HG03175 (cell line): ENCODE data around the gene CDH6.

Experiments
- ATAC-seq: cut with Tn5 transposase; IDR thresholded peaks from one replicate; pipeline ENCODE4 v1.9.1; 2021; ENCODE audit warnings: mild to moderate bottlenecking, moderate library complexity; ENCODE audit not compliant: unreplicated experiment

The CDH6 gene

GRCh38 chr5:31193591-31194467, at the start of gene CDH6:
TSS of gene CDH6 (plus strand) at chr5:31193686. CDS start at chr5:31267474, 73,788 bp downstream.
- no peak for ATAC-seq

GRCh38 chr5:31144364-31144763, 49.1 kb upstream of the CDH6 start:
- no peak for ATAC-seq

GRCh38 chr5:31148959-31149475, 44.5 kb upstream of the CDH6 start:
- ATAC-seq, result no peak

DNA sequence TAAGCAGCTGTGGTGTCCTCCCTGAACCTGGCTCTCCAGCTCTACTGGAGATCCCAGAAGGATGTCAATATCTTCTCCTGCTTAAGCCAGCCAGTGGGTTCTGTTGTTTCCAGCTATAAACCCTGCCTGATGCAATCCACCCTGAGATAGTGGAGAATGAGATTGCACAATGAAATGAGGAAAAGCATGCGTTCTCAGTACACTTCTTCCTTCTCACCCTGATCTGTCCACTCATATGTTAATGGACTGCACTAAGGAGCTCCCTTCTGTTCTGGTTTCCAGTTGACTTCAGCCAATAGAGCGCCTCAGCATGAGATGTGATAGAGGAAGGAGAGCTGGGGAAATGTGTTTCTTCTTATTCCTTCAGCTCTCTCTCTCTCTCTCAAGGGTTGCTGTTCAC, 40.0 kb upstream of the CDH6 start:
- ATAC-seq, result no peak

GRCh38 chr5:31156631-31157160, 36.8 kb upstream of the CDH6 start:
- no peak for ATAC-seq

- ATAC-seq, result no peak
These were observed 35.8 kb upstream of the CDH6 start for GRCh38 chr5:31157720-31158119.

DNA sequence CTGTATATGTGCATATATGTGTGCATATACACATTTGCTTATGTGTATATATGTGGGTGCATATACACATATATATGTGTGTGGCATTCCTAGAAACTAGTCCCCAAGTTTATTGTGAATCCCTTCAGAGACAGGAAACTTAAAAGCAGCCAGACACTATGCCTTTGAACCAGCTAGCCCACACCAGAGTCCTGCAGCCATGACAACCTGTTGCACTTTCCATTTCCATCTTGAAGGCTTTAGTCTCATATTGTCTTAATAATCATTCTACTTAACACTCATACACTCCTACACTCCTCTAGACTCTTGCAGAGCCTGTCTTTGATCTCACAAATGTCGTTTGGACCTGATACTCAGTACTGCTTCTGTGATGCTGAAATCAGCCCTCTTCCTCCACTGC, 34.8 kb upstream of the CDH6 start:
- ATAC-seq, result no peak

DNA sequence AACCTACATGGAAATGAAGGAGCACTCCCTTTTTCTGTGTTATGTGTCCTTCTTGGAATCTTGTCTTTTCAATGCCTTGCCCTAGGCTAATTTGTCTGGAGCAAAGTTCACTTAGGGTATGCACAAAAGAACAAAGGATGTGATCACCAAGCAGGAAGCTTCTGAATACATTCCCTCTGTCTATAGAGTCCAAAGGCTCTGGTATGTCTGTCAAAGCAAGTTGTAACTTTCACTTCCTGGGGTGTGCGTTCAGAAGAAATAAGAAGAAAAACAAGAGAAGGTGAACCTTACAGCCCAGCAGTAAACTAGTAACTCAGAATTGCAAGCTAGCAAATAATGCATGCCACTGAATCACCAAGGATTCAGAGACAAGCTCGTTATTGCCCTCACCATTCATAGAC, 31.7 kb upstream of the CDH6 start:
- ATAC-seq, result no peak

DNA sequence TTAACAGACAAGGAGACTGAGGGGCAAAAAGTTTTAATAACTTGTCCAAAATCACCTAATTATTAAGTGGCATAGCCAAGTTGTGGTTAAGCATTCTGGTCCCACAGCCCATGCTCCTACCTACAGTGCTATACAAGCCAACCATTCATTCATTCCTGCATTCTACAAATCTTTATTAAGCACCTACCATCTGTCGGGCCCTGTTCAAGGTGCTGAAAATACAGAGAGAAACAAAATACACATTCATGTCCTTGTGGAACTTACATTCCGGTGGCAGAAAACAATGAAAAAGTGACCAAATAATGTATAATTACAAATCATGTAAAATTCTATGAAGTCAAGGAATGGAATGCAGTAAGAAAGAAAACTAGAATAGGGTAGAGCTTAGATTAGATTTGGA, 27.8 kb upstream of the CDH6 start:
- no peak for ATAC-seq

GRCh38 chr5:31169379-31169778, 24.1 kb upstream of the CDH6 start:
- no peak for ATAC-seq

DNA sequence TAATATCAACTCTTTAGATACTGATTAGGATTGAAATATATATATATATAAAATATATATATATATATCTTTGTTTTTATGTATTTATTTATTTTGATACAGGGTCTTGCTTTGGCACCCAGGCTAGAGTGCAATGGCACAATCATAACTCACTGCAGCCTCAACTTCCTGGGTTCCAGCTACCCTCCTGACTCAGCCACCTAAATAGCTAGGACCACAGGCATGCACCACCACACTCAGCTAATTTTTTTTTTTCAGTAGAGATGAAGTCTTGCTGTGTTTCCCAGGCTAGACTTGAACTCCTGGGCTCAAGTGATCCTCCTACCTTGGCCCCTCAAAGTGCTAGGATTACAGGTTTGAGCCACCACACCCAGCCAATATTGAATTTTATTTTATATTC, 20.6 kb upstream of the CDH6 start:
- no peak for ATAC-seq

GRCh38 chr5:31173614-31174013, 19.9 kb upstream of the CDH6 start:
- ATAC-seq, result no peak

DNA sequence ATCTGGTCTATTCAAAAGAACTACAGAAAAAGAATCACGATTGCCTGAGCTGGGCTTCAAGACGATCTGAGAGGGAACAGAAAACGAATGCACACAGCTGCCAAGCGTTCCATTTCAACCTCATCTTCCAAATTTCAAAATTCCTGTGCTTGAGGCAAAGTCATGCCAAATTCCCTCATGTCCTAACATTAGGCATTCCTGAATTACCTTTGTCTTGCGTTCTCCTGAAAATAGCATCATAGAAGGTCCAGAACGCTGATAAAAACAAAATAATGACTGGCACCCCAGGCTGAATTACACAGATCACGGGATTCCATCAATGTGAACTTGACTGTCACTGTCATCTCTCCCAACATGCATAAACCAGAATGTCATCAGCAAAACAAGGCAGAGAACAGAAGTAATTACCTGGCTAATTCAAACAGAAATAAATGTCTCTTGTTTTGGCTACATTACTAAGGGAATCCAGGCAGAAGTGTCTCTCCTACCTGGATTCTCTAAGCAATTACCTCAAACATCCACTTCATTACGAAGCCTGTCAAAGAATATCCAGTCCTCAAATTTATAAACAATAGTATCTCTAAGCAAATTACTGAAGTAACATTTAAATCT, 12.0 kb upstream of the CDH6 start:
- no peak for ATAC-seq

DNA sequence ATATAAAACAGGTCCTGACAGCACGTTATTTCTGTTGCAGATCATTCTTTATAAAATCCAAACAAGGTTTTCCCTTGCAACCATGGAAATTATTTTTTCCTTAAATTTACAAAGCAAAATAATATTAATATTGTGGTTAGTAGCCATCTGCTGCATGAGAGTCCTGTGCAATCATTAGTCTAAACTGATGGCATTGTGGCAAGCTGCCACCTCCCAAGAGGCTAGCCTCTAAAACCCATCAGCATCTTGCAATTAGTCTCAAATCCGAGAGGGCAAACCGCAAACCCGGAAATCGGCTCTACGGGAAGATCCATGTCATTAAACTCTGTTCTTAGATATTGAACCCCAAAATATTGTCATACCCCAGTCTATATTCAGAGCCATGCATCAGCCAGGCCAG, 11.3 kb upstream of the CDH6 start:
- ATAC-seq, result no peak

- no peak for ATAC-seq
These were observed 7.5 kb upstream of the CDH6 start for GRCh38 chr5:31185951-31186350.

DNA sequence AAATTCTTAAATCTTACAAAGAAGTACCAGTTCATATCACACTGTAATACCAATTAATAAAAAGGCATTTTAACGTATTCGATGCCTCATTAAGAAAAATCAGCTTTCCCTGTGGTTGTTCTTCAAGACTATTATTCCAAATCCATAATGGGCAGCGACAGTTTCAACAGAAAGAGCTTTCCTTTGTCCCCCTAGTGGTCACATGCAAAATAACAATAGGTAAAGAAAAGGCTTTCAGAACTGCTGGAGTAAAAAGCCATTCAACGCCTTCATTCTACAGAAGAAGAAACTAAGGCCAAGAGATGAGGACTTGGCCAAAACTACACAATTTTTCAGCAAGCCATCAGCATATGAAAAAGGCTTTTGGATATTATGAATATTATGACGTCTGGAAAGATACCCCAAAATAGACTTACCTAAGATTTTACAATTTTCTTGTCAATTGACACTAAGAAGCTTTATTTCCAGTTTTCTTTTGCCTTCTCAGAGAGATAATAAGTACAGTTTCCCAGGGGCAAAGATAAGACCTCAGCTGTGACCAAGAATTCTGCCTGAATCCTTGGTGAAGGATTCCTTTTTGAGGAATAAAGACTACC, 6.7 kb upstream of the CDH6 start:
- peak; percentile 56 for ATAC-seq

DNA sequence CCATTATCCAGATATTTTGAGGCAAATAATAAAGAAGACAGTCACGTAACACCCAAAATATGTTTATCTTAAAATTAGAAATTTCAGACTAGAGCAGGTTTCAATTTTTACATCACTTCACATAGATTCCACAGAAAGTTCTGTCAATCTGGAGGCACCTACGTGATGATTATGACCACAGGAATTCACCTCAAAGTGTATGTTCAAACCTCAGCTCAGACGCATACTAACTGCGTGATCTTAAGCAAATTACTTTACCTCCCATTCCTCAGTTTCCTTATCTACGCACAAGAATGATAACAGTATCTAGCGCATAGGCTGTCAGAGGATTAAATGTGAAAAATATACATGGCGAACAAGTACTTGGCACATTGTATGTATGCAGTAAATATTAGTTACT, 5.9 kb upstream of the CDH6 start:
- no peak for ATAC-seq

DNA sequence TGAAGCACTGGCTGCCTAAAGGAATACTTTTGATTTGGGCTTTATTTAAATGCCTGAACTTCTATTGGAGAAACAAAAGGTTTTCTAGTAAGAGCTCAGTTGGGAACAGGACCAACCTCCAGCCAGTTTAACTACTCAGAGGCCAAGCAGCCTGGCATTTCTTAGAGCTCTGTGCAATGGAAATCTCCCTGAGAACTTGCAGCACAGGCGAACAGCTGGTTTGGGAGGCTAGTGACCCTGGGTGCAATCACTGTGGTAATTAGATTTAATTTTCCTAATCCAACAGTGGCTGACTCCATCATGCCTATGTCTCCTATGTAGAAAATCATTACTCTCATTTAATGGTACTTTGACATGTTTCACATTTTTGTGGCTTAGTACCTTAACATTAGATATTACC, 1.0 kb upstream of the CDH6 start:
- no peak for ATAC-seq

DNA sequence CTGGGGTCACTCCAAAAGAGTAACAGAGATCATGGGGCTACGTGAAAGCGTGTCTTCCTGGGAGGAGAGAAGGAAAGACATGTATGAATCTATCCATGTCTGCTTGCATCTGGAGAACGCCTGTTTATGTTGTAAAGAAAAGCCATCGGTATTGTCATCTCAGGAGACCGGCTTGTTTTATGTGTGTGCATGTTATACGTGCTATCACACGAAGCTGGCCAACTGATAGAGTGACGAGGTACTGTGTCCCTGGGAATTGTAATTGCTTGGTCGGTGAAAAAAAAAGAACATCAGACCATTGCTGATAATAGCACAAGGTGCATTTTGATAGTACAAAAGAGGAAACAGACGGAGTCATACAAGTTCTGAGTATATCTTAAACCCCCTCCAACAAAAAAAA, 370 bp upstream of the CDH6 start:
- ATAC-seq, result no peak

DNA sequence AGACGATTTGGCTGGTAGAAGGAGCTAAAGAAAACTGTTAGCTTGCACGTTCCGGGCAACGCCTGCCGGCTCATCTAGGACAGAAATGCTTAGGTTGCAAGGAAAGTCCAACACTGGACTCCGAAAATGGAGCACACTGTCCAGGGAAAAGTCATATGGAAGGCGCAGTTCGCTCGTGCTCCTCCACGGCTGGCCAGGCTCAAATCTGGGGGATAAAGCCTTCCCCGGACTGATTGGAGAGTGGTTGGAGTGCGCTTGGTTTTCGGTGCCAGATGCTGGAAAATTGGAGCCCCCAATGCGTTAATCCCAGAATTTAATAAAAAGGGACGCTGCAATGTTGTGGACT, 955 bp downstream of the CDH6 start:
- ATAC-seq, result no peak

GRCh38 chr5:31194892-31195555, 1.5 kb downstream of the CDH6 start:
- no peak for ATAC-seq
